HepG2 (cell line): ENCODE measurements around the gene ASXL1. TPM values are rescaled to one million over a fixed set of nuclear protein-coding genes. Genes with fewer than 3 reads are reported as not detected.
A peak's percentile ranks its signal among the peaks of the same experiment; 100 is the strongest.

ENCODE experiments used
- FOXA3 ChIP-seq: IDR thresholded peaks from 2 replicates; pipeline ENCODE4 v1.6.1; 2016; ENCODE audit warnings: missing genetic modification reagents, missing compliant biosample characterization
- HOXA3 ChIP-seq: sonication (generic); formaldehyde crosslinking; IDR thresholded peaks from 2 replicates; pipeline ENCODE4 v1.5.0; 2020; ENCODE audit warnings: missing genetic modification reagents
- KDM2A ChIP-seq: sonication (generic); formaldehyde crosslinking; IDR thresholded peaks from 2 replicates; pipeline ENCODE4 v1.4.0; 2020; ENCODE audit warnings: low read depth, missing genetic modification reagents, borderline replicate concordance
- MZF1 ChIP-seq: sonication (generic); formaldehyde crosslinking; IDR thresholded peaks from 2 replicates; pipeline ENCODE4 v1.8.1; 2023; ENCODE audit warnings: mild to moderate bottlenecking, missing genetic modification reagents, borderline replicate concordance
- NFE2L2 ChIP-seq: fragments of 150-350 bp; IDR thresholded peaks from 2 replicates; pipeline ENCODE4 v1.6.1; 2014; ENCODE audit warnings: low read length
- POGZ ChIP-seq: sonication (generic); formaldehyde crosslinking; IDR thresholded peaks from 2 replicates; pipeline ENCODE4 v1.4.0; 2020; ENCODE audit warnings: mild to moderate bottlenecking, missing genetic modification reagents
- TOPORS ChIP-seq: sonication (generic); formaldehyde crosslinking; IDR thresholded peaks from 2 replicates; pipeline ENCODE4 v1.8.0; 2023; ENCODE audit warnings: mild to moderate bottlenecking, missing genetic modification reagents
- polyA plus RNA-seq, 8 experiments: library from polyadenylated mRNA; depleted of rRNA in 3 of 8; stranded (reverse) in 7 of 8; unstranded in 1 of 8; fragments of >200 nt; fragmentation: Illumina TruSeq in 4 of 8; extraction: Trizol in 4 of 8; gene quantifications; 2 replicates each; pipeline versions ENCODE4 v1.2.1 to v1.2.3, GENCODE V29; 2011 to 2016; ENCODE audit warnings: low read depth in 4 of 8, missing spikeins in 1 of 8, mixed read lengths in 1 of 8; ENCODE audit not compliant: insufficient read depth in 1 of 8
- total RNA-seq, 5 experiments: library from RNA; depleted of rRNA; stranded (reverse); fragments of >200 nt; fragmentation: Illumina TruSeq; extraction: Trizol; gene quantifications; 2 replicates each; pipeline ENCODE4 v1.2.3, GENCODE V29; 2016; ENCODE audit warnings: low read depth in 1 of 5
- TF ChIP-seq, protein P1 (sequence below): sonication (generic); formaldehyde crosslinking; IDR thresholded peaks from 2 replicates; pipeline ENCODE4 v1.5.0; 2020; ENCODE audit warnings: missing genetic modification reagents, mild to moderate bottlenecking, borderline replicate concordance
- TF ChIP-seq, protein P2 (sequence below): sonication (generic); formaldehyde crosslinking; IDR thresholded peaks from 2 replicates; pipeline ENCODE4 v1.4.0; 2020; ENCODE audit warnings: missing genetic modification reagents, borderline replicate concordance
- TF ChIP-seq, protein P3 (sequence below): sonication (generic); formaldehyde crosslinking; conservative IDR thresholded peaks from 2 replicates; pipeline ENCODE4 v1.8.0; 2022; ENCODE audit warnings: mild to moderate bottlenecking, moderate library complexity, missing genetic modification reagents
- TF ChIP-seq, protein P4 (sequence below): IDR thresholded peaks from 2 replicates; pipeline ENCODE4 v1.6.1; 2016; ENCODE audit warnings: low read depth, borderline replicate concordance
- TF ChIP-seq, protein P5 (sequence below): sonication (generic); formaldehyde crosslinking; IDR thresholded peaks from 2 replicates; pipeline ENCODE4 v1.5.1; 2020; ENCODE audit warnings: mild to moderate bottlenecking, missing genetic modification reagents
- TF ChIP-seq, protein P6 (sequence below): sonication (generic); formaldehyde crosslinking; conservative IDR thresholded peaks from 2 replicates; pipeline ENCODE4 v1.8.0; 2022; ENCODE audit warnings: missing genetic modification reagents
- TF ChIP-seq, protein P7 (sequence below): sonication (generic); formaldehyde crosslinking; conservative IDR thresholded peaks from 2 replicates; pipeline ENCODE4 v1.5.0; 2020; ENCODE audit warnings: missing genetic modification reagents

Gene ASXL1
- total and polyA plus RNA-seq, 2 of the 13 experiments (the other 11 are each of a cell fraction or from before 2014, with no cell fraction given) = 62.1 to 74.8 TPM

DNA sequence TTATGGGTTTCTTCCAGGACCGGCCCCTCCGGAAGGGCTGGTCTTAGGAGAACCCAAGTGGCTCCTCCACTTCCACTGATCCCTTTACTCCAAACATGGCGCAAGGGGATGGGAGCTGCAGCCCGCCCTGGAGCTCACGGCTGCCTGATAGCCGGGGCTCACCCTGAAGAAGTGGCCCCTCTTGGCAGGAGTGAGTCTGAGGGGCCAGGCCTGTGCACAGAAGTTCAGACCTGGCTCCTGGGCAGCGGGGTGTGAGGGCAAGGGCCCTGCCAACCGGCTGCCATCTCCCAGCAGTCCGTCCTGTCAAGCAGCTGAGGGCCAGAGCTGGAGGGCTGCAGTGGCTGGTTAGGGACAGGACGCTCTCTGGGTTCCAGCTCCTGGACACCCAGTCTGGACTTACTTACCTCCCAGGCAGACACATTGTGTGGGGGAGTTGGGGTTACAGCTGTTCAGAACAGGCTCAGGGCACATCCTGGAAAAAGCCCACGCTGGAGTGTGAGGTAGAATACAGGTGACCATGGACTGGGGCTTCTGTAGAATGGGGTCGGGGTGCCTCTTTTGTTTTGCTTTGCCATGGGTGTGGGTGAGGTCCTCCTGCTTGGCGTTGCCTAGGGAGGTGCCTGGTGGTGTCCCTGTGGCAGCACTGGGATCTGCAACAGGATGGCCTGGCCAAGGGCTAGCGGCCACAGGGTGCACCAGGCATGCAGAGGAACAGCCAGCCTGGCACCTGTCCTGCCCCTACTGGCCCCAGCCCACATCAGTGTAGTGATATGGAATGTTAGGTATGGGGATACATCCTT, 88.4 kb downstream of the ASXL1 start (continued):
- TF ChIP-seq, protein P1, sequence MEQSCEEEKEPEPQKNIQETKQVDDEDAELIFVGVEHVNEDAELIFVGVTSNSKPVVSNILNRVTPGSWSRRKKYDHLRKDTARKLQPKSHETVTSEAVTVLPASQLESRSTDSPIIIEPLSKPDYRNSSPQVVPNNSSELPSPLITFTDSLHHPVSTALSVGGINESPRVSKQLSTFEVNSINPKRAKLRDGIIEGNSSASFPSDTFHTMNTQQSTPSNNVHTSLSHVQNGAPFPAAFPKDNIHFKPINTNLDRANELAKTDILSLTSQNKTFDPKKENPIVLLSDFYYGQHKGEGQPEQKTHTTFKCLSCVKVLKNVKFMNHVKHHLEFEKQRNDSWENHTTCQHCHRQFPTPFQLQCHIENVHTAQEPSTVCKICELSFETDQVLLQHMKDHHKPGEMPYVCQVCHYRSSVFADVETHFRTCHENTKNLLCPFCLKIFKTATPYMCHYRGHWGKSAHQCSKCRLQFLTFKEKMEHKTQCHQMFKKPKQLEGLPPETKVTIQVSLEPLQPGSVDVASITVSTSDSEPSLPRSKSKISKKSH (CRISPR knock-in tag) = peak; percentile 28; the same call in 1 of the 2 replicates
- TF ChIP-seq, protein P2, sequence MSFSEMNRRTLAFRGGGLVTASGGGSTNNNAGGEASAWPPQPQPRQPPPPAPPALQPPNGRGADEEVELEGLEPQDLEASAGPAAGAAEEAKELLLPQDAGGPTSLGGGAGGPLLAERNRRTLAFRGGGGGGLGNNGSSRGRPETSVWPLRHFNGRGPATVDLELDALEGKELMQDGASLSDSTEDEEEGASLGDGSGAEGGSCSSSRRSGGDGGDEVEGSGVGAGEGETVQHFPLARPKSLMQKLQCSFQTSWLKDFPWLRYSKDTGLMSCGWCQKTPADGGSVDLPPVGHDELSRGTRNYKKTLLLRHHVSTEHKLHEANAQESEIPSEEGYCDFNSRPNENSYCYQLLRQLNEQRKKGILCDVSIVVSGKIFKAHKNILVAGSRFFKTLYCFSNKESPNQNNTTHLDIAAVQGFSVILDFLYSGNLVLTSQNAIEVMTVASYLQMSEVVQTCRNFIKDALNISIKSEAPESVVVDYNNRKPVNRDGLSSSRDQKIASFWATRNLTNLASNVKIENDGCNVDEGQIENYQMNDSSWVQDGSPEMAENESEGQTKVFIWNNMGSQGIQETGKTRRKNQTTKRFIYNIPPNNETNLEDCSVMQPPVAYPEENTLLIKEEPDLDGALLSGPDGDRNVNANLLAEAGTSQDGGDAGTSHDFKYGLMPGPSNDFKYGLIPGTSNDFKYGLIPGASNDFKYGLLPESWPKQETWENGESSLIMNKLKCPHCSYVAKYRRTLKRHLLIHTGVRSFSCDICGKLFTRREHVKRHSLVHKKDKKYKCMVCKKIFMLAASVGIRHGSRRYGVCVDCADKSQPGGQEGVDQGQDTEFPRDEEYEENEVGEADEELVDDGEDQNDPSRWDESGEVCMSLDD (CRISPR knock-in tag) = no peak
- 0 out of 2 replicates have a peak, but pooled peaks have one; percentile 22 for TF ChIP-seq POGZ (CRISPR knock-in tag)
- TF ChIP-seq HOXA3 = no peak
- TF ChIP-seq, protein P3, sequence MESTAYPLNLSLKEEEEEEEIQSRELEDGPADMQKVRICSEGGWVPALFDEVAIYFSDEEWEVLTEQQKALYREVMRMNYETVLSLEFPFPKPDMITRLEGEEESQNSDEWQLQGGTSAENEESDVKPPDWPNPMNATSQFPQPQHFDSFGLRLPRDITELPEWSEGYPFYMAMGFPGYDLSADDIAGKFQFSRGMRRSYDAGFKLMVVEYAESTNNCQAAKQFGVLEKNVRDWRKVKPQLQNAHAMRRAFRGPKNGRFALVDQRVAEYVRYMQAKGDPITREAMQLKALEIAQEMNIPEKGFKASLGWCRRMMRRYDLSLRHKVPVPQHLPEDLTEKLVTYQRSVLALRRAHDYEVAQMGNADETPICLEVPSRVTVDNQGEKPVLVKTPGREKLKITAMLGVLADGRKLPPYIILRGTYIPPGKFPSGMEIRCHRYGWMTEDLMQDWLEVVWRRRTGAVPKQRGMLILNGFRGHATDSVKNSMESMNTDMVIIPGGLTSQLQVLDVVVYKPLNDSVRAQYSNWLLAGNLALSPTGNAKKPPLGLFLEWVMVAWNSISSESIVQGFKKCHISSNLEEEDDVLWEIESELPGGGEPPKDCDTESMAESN (CRISPR knock-in tag) = no peak
- no peak for TF ChIP-seq NFE2L2
- no peak for TF ChIP-seq TOPORS
- TF ChIP-seq, protein P4, sequence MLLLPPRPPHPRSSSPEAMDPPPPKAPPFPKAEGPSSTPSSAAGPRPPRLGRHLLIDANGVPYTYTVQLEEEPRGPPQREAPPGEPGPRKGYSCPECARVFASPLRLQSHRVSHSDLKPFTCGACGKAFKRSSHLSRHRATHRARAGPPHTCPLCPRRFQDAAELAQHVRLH (CRISPR knock-in tag) = 0 out of 2 replicates have a peak, but pooled peaks have one; percentile 9
- TF ChIP-seq, protein P5, sequence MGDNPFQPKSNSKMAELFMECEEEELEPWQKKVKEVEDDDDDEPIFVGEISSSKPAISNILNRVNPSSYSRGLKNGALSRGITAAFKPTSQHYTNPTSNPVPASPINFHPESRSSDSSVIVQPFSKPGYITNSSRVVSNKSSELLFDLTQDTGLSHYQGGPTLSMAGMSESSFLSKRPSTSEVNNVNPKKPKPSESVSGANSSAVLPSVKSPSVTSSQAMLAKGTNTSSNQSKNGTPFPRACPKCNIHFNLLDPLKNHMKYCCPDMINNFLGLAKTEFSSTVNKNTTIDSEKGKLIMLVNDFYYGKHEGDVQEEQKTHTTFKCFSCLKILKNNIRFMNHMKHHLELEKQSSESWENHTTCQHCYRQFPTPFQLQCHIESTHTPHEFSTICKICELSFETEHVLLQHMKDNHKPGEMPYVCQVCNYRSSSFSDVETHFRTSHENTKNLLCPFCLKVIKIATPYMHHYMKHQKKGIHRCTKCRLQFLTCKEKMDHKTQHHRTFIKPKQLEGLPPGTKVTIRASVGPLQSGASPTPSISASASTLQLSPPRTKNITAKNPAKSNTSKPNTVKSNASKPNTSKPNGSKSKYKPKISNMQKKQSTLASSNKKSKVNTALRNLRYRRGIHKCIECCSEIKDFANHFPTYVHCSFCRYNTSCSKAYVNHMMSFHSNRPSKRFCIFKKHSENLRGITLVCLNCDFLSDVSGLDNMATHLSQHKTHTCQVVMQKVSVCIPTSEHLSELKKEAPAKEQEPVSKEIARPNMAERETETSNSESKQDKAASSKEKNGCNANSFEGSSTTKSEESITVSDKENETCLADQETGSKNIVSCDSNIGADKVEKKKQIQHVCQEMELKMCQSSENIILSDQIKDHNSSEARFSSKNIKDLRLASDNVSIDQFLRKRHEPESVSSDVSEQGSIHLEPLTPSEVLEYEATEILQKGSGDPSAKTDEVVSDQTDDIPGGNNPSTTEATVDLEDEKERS (CRISPR knock-in tag) = 0 out of 2 replicates have a peak, but pooled peaks have one; percentile 49
- TF ChIP-seq, protein P6, sequence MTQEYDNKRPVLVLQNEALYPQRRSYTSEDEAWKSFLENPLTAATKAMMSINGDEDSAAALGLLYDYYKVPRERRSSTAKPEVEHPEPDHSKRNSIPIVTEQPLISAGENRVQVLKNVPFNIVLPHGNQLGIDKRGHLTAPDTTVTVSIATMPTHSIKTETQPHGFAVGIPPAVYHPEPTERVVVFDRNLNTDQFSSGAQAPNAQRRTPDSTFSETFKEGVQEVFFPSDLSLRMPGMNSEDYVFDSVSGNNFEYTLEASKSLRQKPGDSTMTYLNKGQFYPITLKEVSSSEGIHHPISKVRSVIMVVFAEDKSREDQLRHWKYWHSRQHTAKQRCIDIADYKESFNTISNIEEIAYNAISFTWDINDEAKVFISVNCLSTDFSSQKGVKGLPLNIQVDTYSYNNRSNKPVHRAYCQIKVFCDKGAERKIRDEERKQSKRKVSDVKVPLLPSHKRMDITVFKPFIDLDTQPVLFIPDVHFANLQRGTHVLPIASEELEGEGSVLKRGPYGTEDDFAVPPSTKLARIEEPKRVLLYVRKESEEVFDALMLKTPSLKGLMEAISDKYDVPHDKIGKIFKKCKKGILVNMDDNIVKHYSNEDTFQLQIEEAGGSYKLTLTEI (CRISPR knock-in tag) = no peak
- TF ChIP-seq KDM2A (CRISPR knock-in tag) = peak; percentile 18; the same call in 1 of the 2 replicates
- TF ChIP-seq MZF1 (CRISPR knock-in tag) = no peak
- TF ChIP-seq, protein P7, sequence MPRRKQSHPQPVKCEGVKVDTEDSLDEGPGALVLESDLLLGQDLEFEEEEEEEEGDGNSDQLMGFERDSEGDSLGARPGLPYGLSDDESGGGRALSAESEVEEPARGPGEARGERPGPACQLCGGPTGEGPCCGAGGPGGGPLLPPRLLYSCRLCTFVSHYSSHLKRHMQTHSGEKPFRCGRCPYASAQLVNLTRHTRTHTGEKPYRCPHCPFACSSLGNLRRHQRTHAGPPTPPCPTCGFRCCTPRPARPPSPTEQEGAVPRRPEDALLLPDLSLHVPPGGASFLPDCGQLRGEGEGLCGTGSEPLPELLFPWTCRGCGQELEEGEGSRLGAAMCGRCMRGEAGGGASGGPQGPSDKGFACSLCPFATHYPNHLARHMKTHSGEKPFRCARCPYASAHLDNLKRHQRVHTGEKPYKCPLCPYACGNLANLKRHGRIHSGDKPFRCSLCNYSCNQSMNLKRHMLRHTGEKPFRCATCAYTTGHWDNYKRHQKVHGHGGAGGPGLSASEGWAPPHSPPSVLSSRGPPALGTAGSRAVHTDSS (CRISPR knock-in tag) = no peak
- no peak for TF ChIP-seq FOXA3
